HepG2 (cell line): ENCODE results near the gene KLF6. TPM values are rescaled to one million over a fixed set of nuclear protein-coding genes. Genes with fewer than 3 reads are reported as not detected.

Experiments used
- AGO2 ChIP-seq: fragments of 200-400 bp; formaldehyde crosslinking; optimal IDR thresholded peaks from 2 replicates; pipeline ENCODE3; 2017; ENCODE audit warnings: mild to moderate bottlenecking, low read depth, low read length, moderate library complexity
- ATF1 ChIP-seq: IDR thresholded peaks from 2 replicates; pipeline ENCODE4 v1.6.1; 2016; ENCODE audit warnings: mild to moderate bottlenecking, control low read depth
- CREM ChIP-seq, 2 experiments: sonication (generic) in 1 of 2; formaldehyde crosslinking in 1 of 2; IDR thresholded peaks; 2 replicates each; pipeline versions ENCODE4 v1.4.0 to v1.6.1; 2016 to 2020; ENCODE audit warnings: antibody characterized with exemption in 1 of 2, mild to moderate bottlenecking in 1 of 2, missing genetic modification reagents in 1 of 2
- FOXA3 ChIP-seq: IDR thresholded peaks from 2 replicates; pipeline ENCODE4 v1.6.1; 2016; ENCODE audit warnings: missing genetic modification reagents, missing compliant biosample characterization
- HNRNPH1 ChIP-seq: fragments of 200-400 bp; formaldehyde crosslinking; optimal IDR thresholded peaks from 2 replicates; pipeline ENCODE3; 2017; ENCODE audit warnings: mild to moderate bottlenecking, low read depth, low read length
- MED1 ChIP-seq: sonication (generic); formaldehyde crosslinking; IDR thresholded peaks from 2 replicates; pipeline ENCODE4 v1.4.0; 2020; ENCODE audit warnings: missing genetic modification reagents
- MIER3 ChIP-seq: IDR thresholded peaks from 2 replicates; pipeline ENCODE4 v1.6.1; 2016; ENCODE audit warnings: missing compliant biosample characterization, borderline replicate concordance
- MLX ChIP-seq: IDR thresholded peaks from 2 replicates; pipeline ENCODE4 v1.6.1; 2016
- PHF20 ChIP-seq: sonication (generic); formaldehyde crosslinking; IDR thresholded peaks from 2 replicates; pipeline ENCODE4 v1.5.0; 2020; ENCODE audit warnings: mild to moderate bottlenecking, missing genetic modification reagents
- PRMT3 ChIP-seq: sonication (generic); formaldehyde crosslinking; IDR thresholded peaks from 2 replicates; pipeline ENCODE4 v1.8.1; 2022; ENCODE audit warnings: low read depth, mild to moderate bottlenecking, moderate library complexity, missing genetic modification reagents, borderline replicate concordance
- RAD21 ChIP-seq: fragments of 450-650 bp; formaldehyde crosslinking; IDR thresholded peaks from 2 replicates; pipeline ENCODE4 v1.5.0; 2020; ENCODE audit warnings: mild to moderate bottlenecking
- RBAK ChIP-seq: sonication (generic); formaldehyde crosslinking; IDR thresholded peaks from 2 replicates; pipeline ENCODE4 v1.5.1; 2020; ENCODE audit warnings: mild to moderate bottlenecking, missing genetic modification reagents
- REPIN1 ChIP-seq: sonication (generic); formaldehyde crosslinking; IDR thresholded peaks from 2 replicates; pipeline ENCODE4 v1.8.0; 2022; ENCODE audit warnings: missing genetic modification reagents, low read depth, mild to moderate bottlenecking, borderline replicate concordance
- RORA ChIP-seq: sonication (generic); formaldehyde crosslinking; IDR thresholded peaks from 2 replicates; pipeline ENCODE4 v1.5.0; 2020; ENCODE audit warnings: mild to moderate bottlenecking, missing genetic modification reagents, moderate library complexity
- SALL1 ChIP-seq: sonication (generic); formaldehyde crosslinking; IDR thresholded peaks from 2 replicates; pipeline ENCODE4 v1.8.0; 2022; ENCODE audit warnings: mild to moderate bottlenecking, missing genetic modification reagents
- TEF ChIP-seq: sonication (generic); formaldehyde crosslinking; IDR thresholded peaks from 2 replicates; pipeline ENCODE4 v1.5.0; 2020; ENCODE audit warnings: missing genetic modification reagents
- TGIF2 ChIP-seq: IDR thresholded peaks from 2 replicates; pipeline ENCODE4 v1.6.1; 2016; ENCODE audit warnings: control low read depth, missing compliant biosample characterization
- XRCC5 ChIP-seq: fragments of 200-400 bp; formaldehyde crosslinking; optimal IDR thresholded peaks from 2 replicates; pipeline ENCODE3; 2017; ENCODE audit warnings: mild to moderate bottlenecking, low read length
- ZBTB20 ChIP-seq: sonication (generic); formaldehyde crosslinking; IDR thresholded peaks from 2 replicates; pipeline ENCODE4 v1.8.1; 2023; ENCODE audit warnings: missing genetic modification reagents, low read depth, mild to moderate bottlenecking, borderline replicate concordance
- ZNF124 ChIP-seq: sonication (generic); formaldehyde crosslinking; IDR thresholded peaks from 2 replicates; pipeline ENCODE4 v1.4.0; 2020; ENCODE audit warnings: missing genetic modification reagents
- ZNF20 ChIP-seq: sonication (generic); formaldehyde crosslinking; IDR thresholded peaks from 2 replicates; pipeline ENCODE4 v1.4.0; 2020; ENCODE audit warnings: mild to moderate bottlenecking, moderate library complexity, missing genetic modification reagents
- ZNF232 ChIP-seq: sonication (generic); formaldehyde crosslinking; IDR thresholded peaks from 2 replicates; pipeline ENCODE4 v1.4.0; 2020; ENCODE audit warnings: missing genetic modification reagents, borderline replicate concordance
- ZNF503 ChIP-seq: sonication (generic); formaldehyde crosslinking; IDR thresholded peaks from 2 replicates; pipeline ENCODE4 v1.4.0; 2020; ENCODE audit warnings: missing genetic modification reagents
- ZNF574 ChIP-seq: sonication (generic); formaldehyde crosslinking; IDR thresholded peaks from 2 replicates; pipeline ENCODE4 v1.4.0; 2020; ENCODE audit warnings: missing genetic modification reagents
- ZNF672 ChIP-seq: sonication (generic); formaldehyde crosslinking; IDR thresholded peaks from 2 replicates; pipeline ENCODE4 v1.8.1; 2022; ENCODE audit warnings: missing genetic modification reagents
- ZNF775 ChIP-seq: sonication (generic); formaldehyde crosslinking; IDR thresholded peaks from 2 replicates; pipeline ENCODE4 v1.4.0; 2020; ENCODE audit warnings: missing genetic modification reagents, mild to moderate bottlenecking, moderate library complexity, borderline replicate concordance
- ZNF891 ChIP-seq: sonication (generic); formaldehyde crosslinking; IDR thresholded peaks from 2 replicates; pipeline ENCODE4 v1.5.0; 2020; ENCODE audit warnings: mild to moderate bottlenecking, missing genetic modification reagents
- polyA plus RNA-seq, 8 experiments: library from polyadenylated mRNA; depleted of rRNA in 3 of 8; stranded (reverse) in 7 of 8; unstranded in 1 of 8; fragments of >200 nt; fragmentation: Illumina TruSeq in 4 of 8; extraction: Trizol in 4 of 8; gene quantifications; 2 replicates each; pipeline versions ENCODE4 v1.2.1 to v1.2.3, GENCODE V29; 2011 to 2016; ENCODE audit warnings: low read depth in 4 of 8, missing spikeins in 1 of 8, mixed read lengths in 1 of 8; ENCODE audit not compliant: insufficient read depth in 1 of 8
- total RNA-seq, 5 experiments: library from RNA; depleted of rRNA; stranded (reverse); fragments of >200 nt; fragmentation: Illumina TruSeq; extraction: Trizol; gene quantifications; 2 replicates each; pipeline ENCODE4 v1.2.3, GENCODE V29; 2016; ENCODE audit warnings: low read depth in 1 of 5

Gene KLF6
- total and polyA plus RNA-seq, 2 of the 13 experiments (the other 11 are each of a cell fraction or from before 2014, with no cell fraction given), result 27.0 to 71.9 TPM

- TF ChIP-seq HNRNPH1 (no peak), MIER3 (CRISPR knock-in tag) (no peak), ZNF232 (CRISPR knock-in tag) (no peak), RORA (CRISPR knock-in tag) (no peak), REPIN1 (CRISPR knock-in tag) (no peak), AGO2 (no peak), TEF (CRISPR knock-in tag) (no peak), FOXA3 (CRISPR knock-in tag) (no peak), ZNF124 (CRISPR knock-in tag) (no peak), ZNF891 (CRISPR knock-in tag) (no peak), TGIF2 (CRISPR knock-in tag) (no peak), ZNF775 (CRISPR knock-in tag) (no peak), ATF1 (no peak), RBAK (no peak), ZNF503 (CRISPR knock-in tag) (0 out of 2 replicates have a peak, but pooled peaks have one; percentile 30), PHF20 (CRISPR knock-in tag) (no peak), ZNF574 (CRISPR knock-in tag) (peak; percentile 27; the same call in 1 of the 2 replicates), MED1 (peak; percentile 81), XRCC5 (no peak), PRMT3 (no peak), RAD21 (no peak), ZNF20 (CRISPR knock-in tag) (no peak), CREM (IDR thresholded peaks at IDR 0.05) (no peak), CREM (CRISPR knock-in tag; IDR thresholded peaks at IDR 0.05) (no peak), SALL1 (CRISPR knock-in tag) (peak; percentile 81), MLX (CRISPR knock-in tag) (no peak), ZBTB20 (CRISPR knock-in tag) (no peak), ZNF672 (CRISPR knock-in tag) (no peak)
Measured at GRCh38 chr10:3825244-3825643, 40.2 kb upstream of the KLF6 start (continued).
